GM19035 (cell line): ENCODE data around the gene COLEC12.

ENCODE experiments used
- ATAC-seq: cut with Tn5 transposase; IDR thresholded peaks from one replicate; pipeline ENCODE4 v1.9.1; 2021; ENCODE audit not compliant: unreplicated experiment

The COLEC12 gene

GRCh38 chr18:475202-476031 lies 25.1 kb downstream of the COLEC12 start:
- ATAC-seq, result no peak

GRCh38 chr18:474416-474815 lies 26.1 kb downstream of the COLEC12 start:
- ATAC-seq, result no peak

- ATAC-seq, result no peak
Observed at GRCh38 chr18:473802-474201, 26.7 kb downstream of the COLEC12 start.

GRCh38 chr18:471716-472115 lies 28.8 kb downstream of the COLEC12 start:
- ATAC-seq, result no peak

GRCh38 chr18:470661-471501 lies 29.6 kb downstream of the COLEC12 start:
- no peak for ATAC-seq

- ATAC-seq, result no peak
Observed at GRCh38 chr18:468955-469790, 31.3 kb downstream of the COLEC12 start.

- no peak for ATAC-seq
Observed at GRCh38 chr18:463827-464541, 36.5 kb downstream of the COLEC12 start.

- no peak for ATAC-seq
Observed at GRCh38 chr18:463403-463802, 37.1 kb downstream of the COLEC12 start.

- no peak for ATAC-seq
Observed at GRCh38 chr18:461762-462161, 38.7 kb downstream of the COLEC12 start.

GRCh38 chr18:460791-461190 lies 39.7 kb downstream of the COLEC12 start:
- no peak for ATAC-seq

- ATAC-seq, result no peak
Observed at GRCh38 chr18:459814-460593, 40.5 kb downstream of the COLEC12 start.

GRCh38 chr18:457521-458412 lies 42.7 kb downstream of the COLEC12 start:
- ATAC-seq, result no peak

- no peak for ATAC-seq
Observed at GRCh38 chr18:457140-457519, 43.4 kb downstream of the COLEC12 start.

GRCh38 chr18:456361-457139 lies 44.0 kb downstream of the COLEC12 start:
- ATAC-seq, result no peak

GRCh38 chr18:453400-453799 lies 47.1 kb downstream of the COLEC12 start:
- no peak for ATAC-seq

GRCh38 chr18:452816-453215 lies 47.7 kb downstream of the COLEC12 start:
- no peak for ATAC-seq

GRCh38 chr18:449374-449773 lies 51.1 kb downstream of the COLEC12 start:
- ATAC-seq, result no peak
